GM21390 (cell line): ENCODE results near the gene ZNF329.
"Not testable (repeated sequence)": the region's sequence is repeated elsewhere in the genome, so short reads cannot be mapped to it uniquely, and the experiment has no call there.

Experiments used
- ATAC-seq: cut with Tn5 transposase; IDR thresholded peaks from one replicate; pipeline ENCODE4 v1.9.1; 2021; ENCODE audit not compliant: unreplicated experiment

The ZNF329 gene

DNA sequence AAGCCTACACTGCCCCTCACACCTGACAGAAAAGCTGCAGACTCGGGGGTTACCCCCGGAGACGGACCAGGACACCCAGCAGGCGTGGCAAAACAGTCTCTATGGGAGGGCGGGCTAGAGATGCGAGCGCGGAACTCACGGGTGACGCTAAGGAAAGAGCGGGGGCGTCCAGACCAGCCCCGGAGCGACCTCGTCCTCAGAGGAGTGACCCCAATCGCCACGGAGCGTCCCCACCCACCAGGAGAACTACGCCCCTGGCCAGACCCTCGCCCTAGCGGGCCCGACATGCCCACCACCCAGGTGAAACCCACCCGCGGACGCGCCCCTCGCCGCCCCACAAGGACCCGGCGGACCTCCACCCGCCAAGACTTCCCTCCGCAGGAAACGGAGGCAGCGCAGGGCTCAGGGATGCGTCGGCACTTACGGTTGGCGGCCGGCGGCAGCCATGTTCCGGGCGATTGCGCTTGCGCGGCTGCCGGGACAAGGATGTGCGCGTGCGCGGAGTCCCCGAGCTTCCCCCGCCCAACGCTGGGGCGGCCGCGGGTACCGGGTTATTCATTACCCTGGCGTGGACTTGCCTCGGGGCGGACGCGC is at the start of gene ZNF329:
Gene ZNF329, minus strand, starts transcription at position 462 of the 594 bp plus-strand sequence. CDS start 21,286 bp downstream, outside the sequence.
- ATAC-seq, result peak; percentile 46

DNA sequence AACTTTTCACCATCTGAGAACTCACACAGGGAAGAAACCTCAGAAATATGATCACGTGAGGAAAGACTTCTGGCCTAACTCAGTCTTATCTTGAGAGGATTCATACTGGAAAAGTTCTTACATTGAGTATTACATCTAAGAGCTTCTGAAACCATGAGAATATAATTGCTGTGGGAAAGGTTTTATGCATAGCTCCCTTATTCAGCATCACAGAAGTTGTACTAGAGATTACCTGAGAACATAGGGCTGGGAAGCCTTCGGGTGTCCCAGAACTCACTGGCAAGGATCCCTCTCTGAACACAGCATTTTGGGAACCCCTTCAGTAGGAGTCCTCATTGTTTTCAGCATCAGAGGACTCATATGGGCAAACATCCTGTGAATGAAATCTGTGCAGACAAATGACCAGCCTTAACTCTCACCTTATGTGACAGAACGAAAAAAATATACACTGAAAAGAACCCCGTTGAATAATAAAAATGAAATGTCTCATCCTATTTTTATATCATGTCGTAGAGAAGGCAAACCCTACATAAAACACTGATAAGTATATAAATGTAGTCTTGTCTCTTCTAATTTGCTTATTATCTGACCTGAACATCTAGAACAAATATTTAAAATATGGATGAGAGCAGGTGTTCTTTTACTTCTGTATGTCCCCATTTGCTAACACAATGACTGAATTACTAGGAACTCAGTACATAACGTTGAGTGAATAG is 46.5 kb upstream of the ZNF329 start:
- ATAC-seq, result no peak

DNA sequence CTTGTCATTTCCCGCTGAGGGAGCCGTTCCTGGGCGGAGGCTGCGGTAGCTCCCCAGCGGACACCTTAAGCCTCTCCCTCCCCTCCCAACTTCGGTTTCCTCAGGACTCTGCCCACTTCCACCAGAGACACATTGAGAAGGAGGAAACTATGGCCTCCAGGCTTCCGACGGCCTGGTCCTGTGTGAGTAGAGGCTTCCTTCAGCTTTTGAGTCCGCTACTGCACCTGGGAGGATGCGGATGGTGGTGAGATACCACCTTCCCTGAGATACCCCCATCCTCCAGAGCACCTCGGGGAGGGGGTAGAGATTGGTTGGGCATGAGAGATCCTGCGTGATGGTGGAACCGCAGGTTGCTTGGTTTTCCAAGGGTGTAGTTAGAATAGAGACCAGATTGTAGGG is 33.2 kb upstream of the ZNF329 start:
- ATAC-seq, result no peak

DNA sequence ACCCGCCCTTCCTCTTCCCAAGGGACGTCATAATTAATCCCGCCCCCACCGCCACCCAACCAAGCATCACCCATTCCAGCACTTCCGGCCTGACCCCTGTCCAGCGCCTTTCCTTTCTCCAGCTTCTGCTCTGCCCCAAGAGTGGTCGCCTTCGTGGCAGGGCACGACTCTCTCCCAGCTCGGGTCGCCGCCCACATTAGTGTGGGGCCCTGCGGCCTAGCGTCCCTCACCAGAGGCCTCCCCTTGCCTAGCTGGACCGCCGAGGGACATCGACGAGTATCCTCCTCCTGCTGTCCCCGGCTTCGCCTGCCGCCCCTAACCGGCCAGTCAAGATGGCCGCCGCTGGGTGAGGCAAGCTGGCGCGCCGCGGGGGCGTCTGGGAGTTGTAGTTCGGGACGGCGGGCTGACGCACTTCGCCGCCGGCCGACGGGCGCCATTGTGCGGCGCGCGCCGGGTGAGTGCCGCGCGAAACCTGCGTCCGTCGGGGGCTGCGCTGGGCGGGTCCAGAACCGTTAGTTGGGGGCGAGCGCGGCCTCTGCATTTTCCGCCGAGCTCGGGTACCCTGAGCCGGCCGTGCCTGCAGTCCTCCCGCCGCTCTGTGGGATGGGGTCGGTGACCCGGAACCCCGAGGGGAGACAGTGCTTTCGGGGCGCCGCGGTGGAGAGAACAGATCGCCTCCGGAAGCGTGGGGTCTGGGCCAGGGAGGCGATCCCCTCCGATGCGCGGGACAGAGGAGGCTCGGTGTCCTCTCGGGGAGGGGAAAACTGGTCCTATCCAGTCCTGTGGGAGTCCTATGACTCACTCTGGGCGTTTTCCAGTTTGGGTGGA is 32.6 kb upstream of the ZNF329 start, which contains the start of gene ZNF274:
Gene ZNF274, plus strand, starts transcription at position 73 of the 828 bp plus-strand sequence. CDS start 905 bp downstream, outside the sequence.
- peak; percentile 92 for ATAC-seq

DNA sequence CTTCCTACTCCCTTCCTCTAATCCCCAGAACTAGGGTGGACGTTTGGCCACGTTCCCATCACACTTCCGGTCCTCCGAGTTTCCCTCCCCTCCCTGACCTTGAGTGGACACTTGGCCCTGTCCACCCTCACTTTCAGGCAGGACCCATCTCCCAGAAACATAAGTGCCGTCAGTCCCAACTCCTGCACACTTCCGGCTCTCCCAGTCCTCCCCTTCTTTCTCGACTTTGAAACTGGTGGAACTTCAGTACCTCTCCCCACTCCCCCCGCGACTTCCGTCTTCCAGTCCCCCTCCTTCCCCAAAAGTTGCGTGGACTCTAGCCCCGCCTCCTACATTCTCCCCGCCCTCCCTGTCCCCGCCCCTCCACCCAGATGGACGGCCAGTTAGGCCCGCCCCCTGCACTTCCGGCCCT is 32.0 kb upstream of the ZNF329 start:
- ATAC-seq, result no peak

DNA sequence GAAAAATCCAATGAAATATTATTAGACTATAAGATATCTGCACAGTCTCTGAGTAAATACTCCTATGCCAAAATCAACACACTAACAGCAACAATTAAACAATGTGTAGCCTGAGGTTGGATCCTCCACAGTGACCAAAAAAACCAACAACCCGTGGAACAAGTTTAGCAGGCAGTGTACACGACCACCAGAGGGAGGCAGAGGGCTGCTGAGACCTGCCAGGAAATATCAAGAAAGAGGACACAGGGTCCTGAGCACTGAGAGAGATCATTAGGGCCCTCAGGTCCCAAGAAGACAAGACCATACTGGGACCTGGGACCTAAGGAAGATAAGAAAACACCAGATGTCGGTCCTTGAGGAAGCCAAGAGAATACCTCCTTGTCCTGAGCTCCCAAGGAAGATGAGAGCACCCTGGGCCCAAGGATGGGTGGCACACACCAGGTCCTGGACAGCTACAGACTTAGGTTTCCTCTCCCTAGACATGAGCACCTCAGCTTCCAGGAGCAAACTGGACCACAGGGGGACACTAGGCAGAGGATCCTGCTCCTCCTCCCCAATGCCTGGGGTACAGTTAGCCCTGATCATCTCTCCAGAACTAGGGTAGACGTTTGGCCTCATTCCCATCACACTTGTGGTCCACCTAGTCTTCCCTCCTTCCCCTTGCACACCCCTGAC is 31.4 kb upstream of the ZNF329 start:
- no peak for ATAC-seq

DNA sequence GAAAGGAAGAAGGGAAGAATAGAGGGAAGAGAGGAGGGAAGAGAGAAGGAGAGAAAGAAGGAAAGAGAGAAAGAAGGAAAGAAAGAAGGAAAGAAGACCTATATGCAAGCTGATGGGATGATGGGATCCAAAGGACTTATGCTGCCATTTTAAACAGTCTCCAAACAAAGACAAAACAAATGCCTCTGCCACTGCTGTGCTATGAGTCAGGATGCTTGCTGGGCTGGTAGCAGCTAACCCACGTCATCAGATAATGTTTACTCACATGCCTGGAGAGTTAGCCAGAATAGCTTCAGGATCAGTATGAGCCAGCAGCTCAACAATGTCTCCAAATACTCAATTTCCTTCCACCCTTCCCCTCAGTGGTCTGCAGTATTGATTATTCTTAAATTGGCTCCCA is 20.3 kb upstream of the ZNF329 start:
- no peak for ATAC-seq

DNA sequence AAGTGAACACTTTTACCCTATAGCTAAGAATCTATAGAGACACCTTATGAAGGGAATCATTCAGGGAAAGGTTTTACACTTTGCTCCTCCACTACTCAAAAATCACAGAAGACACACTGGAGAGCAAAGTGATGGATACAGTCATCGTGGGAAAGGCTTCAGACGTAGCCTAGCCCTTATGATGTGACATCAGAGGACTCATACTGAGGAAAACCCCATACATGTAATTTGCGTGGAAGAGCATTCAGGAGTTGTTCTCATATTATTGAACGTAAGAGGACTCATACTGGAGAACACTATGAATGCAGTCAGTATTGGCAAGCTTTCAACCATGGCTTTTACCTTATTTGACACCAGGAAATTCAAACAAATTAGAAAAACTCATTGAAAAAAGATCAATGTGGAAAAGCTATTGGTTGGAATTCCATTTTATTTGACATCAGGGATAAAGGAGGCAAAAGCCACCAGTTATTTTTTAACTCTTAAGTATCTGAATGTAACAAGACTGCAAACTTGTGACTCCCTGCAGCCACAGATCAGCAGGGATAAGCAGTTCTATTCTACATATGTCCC is 16.2 kb upstream of the ZNF329 start:
- ATAC-seq, result no peak

DNA sequence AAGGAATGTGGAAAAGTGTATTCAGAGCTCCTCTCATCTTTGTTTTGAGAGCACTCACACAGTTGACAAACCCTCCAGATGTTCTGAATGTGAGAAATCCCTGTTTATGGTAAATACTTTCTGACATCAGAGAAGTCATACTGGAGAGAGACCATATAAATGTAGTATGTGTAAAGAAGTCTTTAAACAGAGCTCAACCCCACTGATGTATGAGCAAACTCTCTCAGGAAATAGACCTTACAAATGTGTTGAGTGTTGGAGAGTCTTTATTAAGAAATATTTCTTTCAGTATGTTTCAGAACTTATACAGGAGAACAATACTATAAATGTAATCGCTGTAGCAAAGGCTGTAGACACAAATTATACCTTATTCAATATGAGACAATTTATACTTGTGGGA is 15.7 kb upstream of the ZNF329 start:
- ATAC-seq, result no peak

DNA sequence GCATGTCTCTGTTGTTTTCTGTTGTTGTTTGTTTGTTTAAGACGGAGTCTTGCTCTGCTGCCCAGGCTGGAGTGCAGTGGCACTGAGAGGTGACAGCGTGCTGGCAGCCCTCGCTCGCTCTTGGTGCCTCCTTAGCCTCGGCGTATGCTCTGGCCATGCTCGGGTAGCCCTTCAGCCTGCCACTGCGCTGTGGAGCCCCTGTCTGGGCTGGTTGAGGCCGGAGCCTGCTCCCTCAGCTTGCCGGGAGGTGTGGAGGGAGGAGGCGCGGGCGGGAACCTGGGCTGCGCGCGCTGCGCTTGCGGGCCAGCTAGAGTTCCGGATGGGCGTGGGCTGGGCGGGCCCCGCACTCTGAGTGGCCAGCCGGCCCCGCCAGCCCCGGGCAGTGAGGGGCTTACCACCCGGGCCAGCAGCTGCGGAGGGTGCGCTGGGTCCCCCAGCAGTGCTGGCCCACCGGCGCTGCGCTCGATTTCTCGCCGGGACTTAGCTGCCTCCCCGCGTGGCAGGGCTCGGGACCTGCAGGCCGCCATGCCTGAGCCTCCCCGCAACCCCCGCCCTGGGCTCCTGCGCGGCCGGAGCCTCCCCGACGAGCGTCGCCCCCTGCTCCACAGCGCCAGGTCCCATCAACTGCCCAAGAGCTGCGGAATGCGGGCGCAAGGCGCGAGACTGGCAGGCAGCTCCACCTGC is 6.6 kb upstream of the ZNF329 start:
- ATAC-seq, result no peak

DNA sequence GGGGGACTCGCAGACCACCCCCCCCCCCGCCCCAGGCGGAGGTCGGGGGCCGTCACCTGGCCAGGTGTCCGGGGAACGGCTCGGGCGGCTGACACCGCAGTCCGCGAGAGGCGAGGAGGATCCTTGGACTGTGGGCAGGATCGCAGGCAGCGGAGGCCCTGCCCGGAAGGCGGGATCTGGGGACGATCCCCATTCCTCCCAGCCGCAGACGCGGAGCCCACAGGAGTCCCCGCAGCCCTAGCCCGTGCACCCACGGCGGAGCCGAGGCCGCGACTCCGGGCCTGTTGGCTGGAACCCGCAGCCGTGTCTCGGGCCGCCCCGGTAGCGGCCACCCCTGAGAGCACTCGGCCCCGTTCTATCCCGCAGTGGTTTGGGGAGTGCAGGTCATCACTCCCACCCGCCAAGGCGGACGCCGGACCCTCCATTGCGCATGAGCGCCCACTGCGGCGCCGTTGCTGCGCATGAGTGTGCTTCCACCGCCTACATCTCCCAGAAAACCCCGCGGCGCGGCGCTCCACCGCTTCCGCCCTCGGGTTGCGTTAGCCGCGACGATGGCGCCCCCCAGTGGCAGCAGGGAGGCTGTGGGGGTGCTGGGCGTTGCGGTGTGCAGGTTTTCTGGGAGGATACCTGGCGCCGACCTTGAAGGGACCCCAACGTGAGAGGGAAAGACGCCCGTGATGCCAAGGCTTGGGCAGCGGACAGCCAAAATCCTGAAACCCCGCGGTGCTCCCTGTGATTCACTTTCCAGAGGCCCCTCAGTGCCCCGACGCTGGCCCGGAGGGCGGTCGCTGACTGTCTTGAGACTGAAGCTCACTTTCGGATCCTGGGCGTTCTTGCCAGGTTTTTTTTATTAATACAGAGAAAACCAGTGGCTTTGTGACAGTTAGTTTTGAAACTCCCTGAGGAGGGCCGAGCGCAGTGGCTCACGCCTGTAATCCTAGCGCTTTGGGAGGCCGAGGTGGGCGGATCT is 4.4 kb upstream of the ZNF329 start:
- peak; percentile 66 for ATAC-seq

DNA sequence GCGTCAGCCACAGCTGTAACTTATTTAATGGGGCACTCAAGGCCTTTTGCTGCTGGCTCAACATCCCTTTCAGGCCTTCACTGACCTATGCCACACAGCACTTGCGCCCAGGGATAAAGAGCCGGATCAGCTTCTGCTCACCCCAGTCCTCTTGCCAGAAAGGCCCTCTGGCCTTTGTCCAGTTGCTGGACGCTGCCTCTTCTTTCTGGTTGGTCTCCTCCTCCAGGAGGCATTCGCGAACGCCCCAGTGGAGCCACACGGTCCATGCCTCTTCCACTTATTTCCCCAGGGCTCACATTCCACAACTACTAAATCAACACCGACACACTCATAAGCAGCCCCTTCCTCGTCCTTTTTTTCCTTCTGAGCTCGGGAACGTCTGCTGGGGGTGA is 3.7 kb upstream of the ZNF329 start:
- no peak for ATAC-seq

DNA sequence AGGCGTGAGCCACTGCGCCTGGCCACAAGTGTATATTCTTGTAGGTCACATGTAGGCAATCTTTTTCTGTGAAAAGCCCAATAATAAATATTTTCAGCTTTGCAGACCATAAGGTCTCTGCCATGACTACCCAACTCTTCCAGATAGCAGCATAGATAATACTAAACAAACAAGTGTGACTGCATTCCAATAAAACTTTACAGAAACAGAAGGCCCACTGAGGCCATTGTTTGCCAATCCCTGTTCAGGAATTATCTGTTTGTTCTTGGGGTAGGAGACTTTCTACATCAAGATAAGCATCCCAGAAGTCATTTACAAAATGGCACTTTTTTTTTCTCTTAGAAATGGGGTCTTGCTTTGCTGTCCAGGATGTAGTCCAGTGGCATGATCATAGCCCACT is 2.8 kb upstream of the ZNF329 start:
- ATAC-seq, result no peak

DNA sequence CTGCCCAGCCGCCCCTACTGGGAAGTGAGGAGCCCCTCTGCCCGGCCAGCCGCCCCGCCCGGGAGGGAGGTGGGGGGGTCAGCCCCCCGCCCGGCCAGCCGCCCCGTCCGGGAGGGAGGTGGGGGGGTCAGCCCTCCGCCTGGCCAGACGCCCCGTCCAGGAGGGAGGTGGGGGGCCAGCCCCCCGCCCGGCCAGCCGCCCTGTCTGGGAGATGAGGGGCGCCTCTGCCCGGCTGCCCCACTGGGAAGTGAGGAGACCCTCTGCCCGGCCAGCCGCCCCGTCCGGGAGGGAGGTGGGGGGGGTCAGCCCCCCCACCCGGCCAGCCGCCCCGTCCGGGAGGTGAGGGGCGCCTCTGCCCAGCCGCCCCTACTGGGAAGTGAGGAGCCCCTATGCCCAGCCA is 3.1 kb downstream of the ZNF329 start:
- not testable (repeated sequence) for ATAC-seq

DNA sequence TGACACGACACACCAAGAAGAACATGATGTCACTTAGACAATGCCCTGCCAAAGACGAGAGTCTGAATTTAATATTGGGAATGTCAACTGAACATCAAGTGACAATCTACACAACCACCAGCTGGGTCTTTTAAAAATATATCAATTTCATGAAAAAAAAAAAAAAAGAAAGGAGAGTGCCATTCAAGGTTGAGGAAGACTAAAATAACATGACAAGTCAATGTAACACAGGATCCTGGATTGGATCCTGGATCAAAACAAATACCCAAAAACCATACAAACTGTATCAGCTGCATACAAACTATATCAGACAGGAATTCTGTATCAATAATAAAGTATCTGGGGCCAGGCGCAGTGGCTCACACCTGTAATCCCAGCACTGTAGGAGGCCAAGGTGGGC is 4.7 kb downstream of the ZNF329 start:
- no peak for ATAC-seq

DNA sequence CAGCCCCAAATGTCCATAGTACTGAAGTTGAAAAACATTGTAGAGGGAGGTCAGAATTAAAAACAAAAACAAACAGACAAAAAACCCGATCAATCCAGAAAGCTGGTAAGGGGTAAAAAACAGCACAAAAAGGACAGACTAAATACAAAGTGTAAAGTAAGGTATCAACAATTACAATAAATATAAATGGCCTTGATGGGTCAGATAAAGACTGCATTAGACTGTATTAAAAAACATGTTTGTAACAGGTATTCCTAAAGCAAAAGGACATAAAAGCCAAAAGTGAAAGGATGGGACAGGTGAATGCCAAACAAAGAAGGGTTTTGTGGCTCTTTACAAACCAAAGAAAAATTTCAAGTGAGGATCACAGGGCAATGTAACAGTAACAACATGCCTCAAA is 16.3 kb downstream of the ZNF329 start:
- ATAC-seq, result no peak

DNA sequence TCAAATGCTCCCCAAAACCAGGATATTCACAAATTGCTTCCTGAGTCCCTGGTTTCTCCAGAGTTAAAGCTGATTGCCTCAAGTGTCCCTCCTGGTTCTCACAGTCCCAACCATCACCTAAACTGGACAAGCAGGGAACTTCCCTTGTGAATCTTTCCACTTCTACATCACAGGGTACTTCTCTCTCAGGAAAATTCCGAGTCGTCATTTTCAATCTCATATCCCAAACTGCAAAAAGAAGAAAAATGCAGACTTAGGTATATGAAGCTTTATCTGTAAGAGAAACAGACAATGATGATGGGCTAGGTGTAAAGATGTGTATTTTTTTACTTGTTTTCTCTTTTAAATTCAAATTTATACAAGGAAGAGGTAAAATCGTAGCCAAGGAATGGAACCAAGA is 21.3 kb downstream of the ZNF329 start:
- ATAC-seq, result no peak

DNA sequence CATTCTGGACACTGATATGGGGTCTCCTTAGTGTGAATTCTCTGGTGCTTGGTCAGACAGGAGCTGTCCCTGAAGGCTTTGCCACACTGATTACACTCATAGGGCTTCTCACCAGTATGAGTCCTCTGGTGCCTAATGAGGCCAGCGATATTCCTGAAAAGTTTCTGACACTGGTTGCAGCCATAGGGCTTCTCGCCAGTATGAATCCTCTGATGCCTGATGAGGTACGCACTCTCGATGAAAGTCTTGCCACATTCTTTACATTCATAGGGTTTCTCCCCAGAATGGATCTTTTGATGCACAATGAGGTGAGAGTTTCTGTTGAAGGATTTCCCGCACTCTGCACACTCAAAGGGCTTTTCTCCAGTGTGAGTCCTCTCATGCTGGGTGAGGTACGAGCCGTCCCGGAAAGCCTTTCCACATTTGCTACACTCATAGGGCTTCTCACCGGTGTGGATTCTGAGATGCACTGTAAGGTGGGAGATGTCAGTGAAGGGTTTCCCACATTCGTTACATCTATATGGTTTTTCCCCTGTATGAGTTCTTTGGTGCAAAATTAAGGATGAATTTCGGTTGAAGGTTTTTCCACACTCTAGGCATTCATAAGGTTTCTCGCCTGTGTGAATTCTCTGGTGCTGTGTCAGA is 22.4 kb downstream of the ZNF329 start:
- no peak for ATAC-seq

DNA sequence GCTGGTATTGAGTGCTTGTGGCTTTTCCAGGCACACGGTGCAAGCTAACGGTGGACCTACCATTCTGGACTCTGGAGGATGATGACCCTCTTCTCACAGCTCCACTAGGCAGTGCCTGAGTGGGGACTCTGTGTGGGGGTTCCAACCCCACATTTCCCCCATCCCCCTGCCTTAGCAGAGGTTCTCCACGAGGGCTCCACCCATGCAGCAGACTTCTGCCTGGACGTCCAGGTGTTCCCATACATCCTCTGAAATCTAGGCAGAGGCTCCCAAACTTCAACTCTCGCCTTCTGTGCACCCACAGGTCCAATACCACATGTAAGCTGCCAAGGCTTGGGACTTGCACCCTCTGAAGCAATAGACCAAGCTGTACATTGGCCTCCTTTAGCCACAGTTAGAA is 27.2 kb downstream of the ZNF329 start:
- no peak for ATAC-seq
